Measurements from ENCODE around the gene CEACAM1.

The CEACAM1 gene

GRCh38 chr19:42528354-42529247, at the start of gene CEACAM1:
CEACAM1 (minus strand) TSS chr19:42528481; CDS start chr19:42528374, 107 bp downstream.
- no peak for TF ChIP-seq CTCF (IDR thresholded peaks at IDR 0.05; ENCODE audit: borderline replicate concordance, control extremely low read depth, extremely low read depth, insufficient read depth, missing control alignments)
- peak; percentile 70 for DNase-seq (ENCODE audit: low spot score)
- in situ Hi-C loops (cut with MboI; ENCODE audit: low sequenced_read_pairs, unreplicated experiment): loop anchor here (5.0 kb wide), 1 partner anchor 71 kb away; no protein-coding TSS in a partner anchor

- TF ChIP-seq CTCF (IDR thresholded peaks at IDR 0.05; ENCODE audit: borderline replicate concordance, control extremely low read depth, extremely low read depth, insufficient read depth, missing control alignments): no peak
- no peak for DNase-seq (ENCODE audit: low spot score)
- in situ Hi-C loops (cut with MboI; ENCODE audit: low sequenced_read_pairs, unreplicated experiment): no loop called here
Measured at GRCh38 chr19:42577016-42577415, 48.7 kb upstream of the CEACAM1 start.

GRCh38 chr19:42576241-42576640, 48.0 kb upstream of the CEACAM1 start:
- in situ Hi-C loops (cut with MboI; ENCODE audit: low sequenced_read_pairs, unreplicated experiment): no loop called here
- no peak for TF ChIP-seq CTCF (IDR thresholded peaks at IDR 0.05; ENCODE audit: borderline replicate concordance, control extremely low read depth, extremely low read depth, insufficient read depth, missing control alignments)
- DNase-seq (ENCODE audit: low spot score): no peak

GRCh38 chr19:42573642-42574041, 45.4 kb upstream of the CEACAM1 start:
- no peak for TF ChIP-seq CTCF (IDR thresholded peaks at IDR 0.05; ENCODE audit: borderline replicate concordance, control extremely low read depth, extremely low read depth, insufficient read depth, missing control alignments)
- DNase-seq (ENCODE audit: low spot score): no peak
- in situ Hi-C loops (cut with MboI; ENCODE audit: low sequenced_read_pairs, unreplicated experiment): no loop called here

GRCh38 chr19:42571116-42571515, 42.8 kb upstream of the CEACAM1 start:
- in situ Hi-C loops (cut with MboI; ENCODE audit: low sequenced_read_pairs, unreplicated experiment): no loop called here
- TF ChIP-seq CTCF (IDR thresholded peaks at IDR 0.05; ENCODE audit: borderline replicate concordance, control extremely low read depth, extremely low read depth, insufficient read depth, missing control alignments): no peak
- no peak for DNase-seq (ENCODE audit: low spot score)

GRCh38 chr19:42569193-42569592, 40.9 kb upstream of the CEACAM1 start:
- in situ Hi-C loops (cut with MboI; ENCODE audit: low sequenced_read_pairs, unreplicated experiment): no loop called here
- no peak for TF ChIP-seq CTCF (IDR thresholded peaks at IDR 0.05; ENCODE audit: borderline replicate concordance, control extremely low read depth, extremely low read depth, insufficient read depth, missing control alignments)

More at GRCh38 chr19:42569193-42569592, 40.9 kb upstream of the CEACAM1 start:
- DNase-seq (ENCODE audit: low spot score): no peak

All from GM13976 (cell line).